Osteoblast (primary cell): Measurements from ENCODE around the gene PRKAR1B. TPM values are rescaled to one million over a fixed set of nuclear protein-coding genes. Genes with fewer than 3 reads are reported as not detected.

Source experiments
- DNase-seq: peaks from one replicate; pipeline ENCODE4 v3.0.0; 2011; ENCODE audit warnings: low spot score, mixed read lengths; ENCODE audit not compliant: insufficient read length; ENCODE audit errors: missing footprints
- H2AFZ ChIP-seq: 2 replicates; pipeline ENCODE4 v1.6.0; 2011; ENCODE audit warnings: mild to moderate bottlenecking, low read length
- H3K27ac ChIP-seq: 2 replicates; pipeline ENCODE4 v1.5.1; 2011; ENCODE audit warnings: mild to moderate bottlenecking, low read depth, low read length, moderate library complexity
- H3K27me3 ChIP-seq: 2 replicates; pipeline ENCODE4 v1.6.0; 2012; ENCODE audit warnings: mild to moderate bottlenecking, control low read depth, inconsistent platforms, low read length, moderate library complexity; ENCODE audit not compliant: insufficient read depth
- H3K36me3 ChIP-seq: 2 replicates; pipeline ENCODE4 v1.5.1; 2011; ENCODE audit warnings: mild to moderate bottlenecking, low read length, control low read depth, moderate library complexity; ENCODE audit not compliant: insufficient read depth
- H3K4me1 ChIP-seq: 2 replicates; pipeline ENCODE4 v1.5.1; 2011; ENCODE audit warnings: mild to moderate bottlenecking, low read length, control low read depth, moderate library complexity; ENCODE audit not compliant: insufficient read depth
- H3K4me2 ChIP-seq: 2 replicates; pipeline ENCODE4 v1.6.0; 2011; ENCODE audit warnings: mild to moderate bottlenecking, low read length; ENCODE audit not compliant: insufficient read depth
- H3K4me3 ChIP-seq: fragments of 200-600 bp; sonication (generic); 3 replicates; pipeline ENCODE4 v1.5.1; 2012; ENCODE audit warnings: mild to moderate bottlenecking, low read length, inconsistent platforms; ENCODE audit not compliant: insufficient read depth
- H3K79me2 ChIP-seq: 2 replicates; pipeline ENCODE4 v1.6.0; 2012; ENCODE audit warnings: mild to moderate bottlenecking, low read length, control low read depth, inconsistent platforms; ENCODE audit not compliant: insufficient read depth
- H3K9me3 ChIP-seq: 2 replicates; pipeline ENCODE4 v1.5.1; 2011; ENCODE audit warnings: low read depth, low read length, control low read depth
- H4K20me1 ChIP-seq: 2 replicates; pipeline ENCODE4 v1.6.0; 2012; ENCODE audit warnings: mild to moderate bottlenecking, low read length, control low read depth; ENCODE audit not compliant: insufficient read depth
- CTCF ChIP-seq: IDR thresholded peaks from 2 replicates; pipeline ENCODE4 v1.5.1; 2011; ENCODE audit warnings: mild to moderate bottlenecking, low read depth, low read length, moderate library complexity; ENCODE audit errors: extremely low read depth
- total RNA-seq: library from RNA; depleted of rRNA; stranded (reverse); fragments of >200 nt; gene quantifications from 2 replicates; pipeline ENCODE4 v1.2.3, GENCODE V29; 2012

PRKAR1B gene
- total RNA-seq, 1 donor = 6.5 TPM

DNA sequence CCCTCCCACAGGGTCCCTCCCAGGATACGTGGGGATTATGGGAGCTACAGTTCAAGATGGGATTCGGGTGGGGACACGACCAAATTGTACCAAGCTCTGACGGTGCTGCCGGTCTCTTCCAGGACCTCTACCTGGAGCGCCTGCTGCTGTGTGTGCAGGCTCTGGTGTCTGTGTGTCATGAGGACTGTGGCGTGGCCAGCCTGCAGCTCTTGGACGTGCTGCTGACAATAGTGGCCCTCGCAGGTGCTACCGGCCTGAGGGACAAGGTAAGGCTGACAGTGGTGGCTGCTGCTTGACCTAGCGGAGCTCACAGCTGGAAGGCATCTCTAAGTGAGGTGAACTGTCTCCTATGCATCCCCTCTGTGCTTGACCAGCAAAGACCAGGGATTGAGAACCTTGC, 34.5 kb upstream of the PRKAR1B start:
- Histone ChIP-seq H4K20me1 (no peaks in the 10 kb centered on the region), H3K27ac (no peak overlapping the region), H3K27me3 (no peaks in the 10 kb centered on the region), H3K36me3 (peaks cover 17% of the 10 kb centered on the region), H3K4me3 (no peak overlapping the region), H3K79me2 (no peaks in the 10 kb centered on the region), H3K4me1 (no peaks in the 10 kb centered on the region), H2AFZ (no peak overlapping the region), H3K9me3 (no peaks in the 10 kb centered on the region), H3K4me2 (no peak overlapping the region)
- no peak for TF ChIP-seq CTCF
- DNase-seq = no peak

DNA sequence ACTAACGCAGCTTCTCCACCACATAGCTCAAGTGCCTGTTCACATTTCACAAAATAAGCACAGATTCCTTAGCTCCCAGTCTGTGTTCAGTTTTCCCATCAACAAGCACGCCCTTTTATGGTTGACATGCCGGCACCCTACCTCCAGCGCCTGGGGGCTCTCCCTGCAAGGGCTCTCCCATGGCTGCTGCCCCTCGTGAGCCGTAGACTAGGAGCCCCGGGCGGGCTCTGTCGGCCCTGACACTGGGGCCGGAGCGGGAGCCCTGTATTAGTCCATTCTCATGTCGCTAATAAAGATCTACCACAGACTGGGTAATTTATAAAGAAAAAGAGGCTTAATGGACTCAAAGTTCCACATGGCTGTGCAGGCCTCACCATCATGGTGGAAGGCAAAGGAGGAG, 34.0 kb upstream of the PRKAR1B start:
- H3K4me1 ChIP-seq = no peaks in the 10 kb centered on the region
- no peak overlapping the region for H3K4me2 ChIP-seq
- H3K79me2 ChIP-seq = no peaks in the 10 kb centered on the region
- no peak overlapping the region for H3K4me3 ChIP-seq
- no peaks in the 10 kb centered on the region for H3K9me3 ChIP-seq
- no peak overlapping the region for H3K27ac ChIP-seq
- H3K27me3 ChIP-seq = no peaks in the 10 kb centered on the region
- no peak overlapping the region for H2AFZ ChIP-seq
- no peaks in the 10 kb centered on the region for H4K20me1 ChIP-seq
- no peak for TF ChIP-seq CTCF
- H3K36me3 ChIP-seq = peaks cover 17% of the 10 kb centered on the region
- no peak for DNase-seq

- TF ChIP-seq CTCF = no peak
- peaks cover 11% of the 10 kb centered on the region for H3K36me3 ChIP-seq
These were observed 32.9 kb upstream of the PRKAR1B start for GRCh38 chr7:760006-760405.

DNA sequence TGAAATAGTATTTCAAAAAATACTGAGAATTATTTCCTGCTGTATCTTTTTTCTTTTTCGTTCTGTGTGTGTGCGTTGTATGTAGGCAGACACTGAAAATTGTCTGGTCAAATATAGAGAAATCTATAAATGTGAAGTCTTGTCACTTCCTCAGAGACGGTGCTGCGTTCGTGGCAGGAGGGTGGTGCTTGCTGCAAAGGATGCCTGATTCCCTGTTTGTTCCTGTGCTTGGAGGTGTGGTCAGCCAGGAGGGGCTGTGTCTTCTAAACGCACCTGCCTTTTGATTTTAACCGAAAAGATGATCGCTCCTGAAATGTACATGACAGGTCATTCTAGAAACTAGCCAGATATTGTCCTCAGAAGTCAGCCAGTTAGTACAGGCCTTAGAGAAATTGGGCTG, 32.5 kb upstream of the PRKAR1B start:
- H3K27me3 ChIP-seq = no peaks in the 10 kb centered on the region
- no peaks in the 10 kb centered on the region for H3K4me1 ChIP-seq
- no peak overlapping the region for H3K27ac ChIP-seq
- H3K4me2 ChIP-seq = no peak overlapping the region
- H3K4me3 ChIP-seq = no peak overlapping the region
- H3K9me3 ChIP-seq = no peaks in the 10 kb centered on the region
- TF ChIP-seq CTCF = no peak
- H3K79me2 ChIP-seq = no peaks in the 10 kb centered on the region
- H4K20me1 ChIP-seq = no peaks in the 10 kb centered on the region
- peaks cover 13% of the 10 kb centered on the region for H3K36me3 ChIP-seq
- peak; percentile 14 for DNase-seq
- no peak overlapping the region for H2AFZ ChIP-seq

More at GRCh38 chr7:760006-760405, 32.9 kb upstream of the PRKAR1B start:
- Histone ChIP-seq H3K27ac (no peak overlapping the region), H3K4me3 (no peak overlapping the region), H3K79me2 (no peaks in the 10 kb centered on the region), H3K4me2 (no peak overlapping the region), H4K20me1 (no peaks in the 10 kb centered on the region), H3K27me3 (no peaks in the 10 kb centered on the region), H2AFZ (no peak overlapping the region), H3K4me1 (no peaks in the 10 kb centered on the region), H3K9me3 (no peaks in the 10 kb centered on the region)
- no peak for DNase-seq
